ENCODE data around the gene PRR20G.
"Not testable (repeated sequence)": the region's sequence is repeated elsewhere in the genome, so short reads cannot be mapped to it uniquely, and the experiment has no call there.

DNA sequence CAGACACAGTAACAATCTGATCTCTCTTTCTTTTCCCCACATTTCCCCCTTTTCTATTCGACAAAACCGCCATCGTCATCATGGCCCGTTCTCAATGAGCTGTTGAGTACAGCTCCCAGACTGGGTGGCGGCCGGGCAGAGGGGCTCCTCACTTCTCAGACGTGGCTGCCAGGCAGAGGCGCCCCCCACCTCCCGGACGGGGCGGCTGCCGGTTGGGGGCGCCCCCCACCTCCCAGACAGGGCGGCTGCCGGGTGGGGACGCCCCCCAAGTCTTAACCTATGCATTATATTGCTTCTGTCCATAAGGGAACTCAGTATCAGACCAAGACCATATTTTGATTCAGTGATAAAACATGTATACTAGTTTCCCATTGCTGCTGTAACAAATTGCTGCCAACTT is 5.8 kb upstream of the PRR20G start:
- not testable (repeated sequence) for TF ChIP-seq CTCF (IDR thresholded peaks at IDR 0.05; ENCODE audit: poor library complexity); EZH2phosphoT487 (IDR thresholded peaks at IDR 0.05; ENCODE audit: low read depth, severe bottlenecking, unreplicated experiment)
